GM12878 (cell line): Measurements from ENCODE around the gene GBGT1. TPM values are rescaled to one million over a fixed set of nuclear protein-coding genes. Genes with fewer than 3 reads are reported as not detected.

Source experiments
- ATAC-seq: fragments of 200-7000 bp; cut with Tn5 transposase; 3 replicates; pipeline ENCODE4 v1.9.1; 2020; ENCODE audit warnings: mild to moderate bottlenecking, moderate library complexity
- BruUV-seq: library from RNA; stranded (reverse); fragments of 400-500 nt; replicated peaks from 2 replicates; lab custom pipeline; 2021; lab: Mats Ljungman, UMichigan
- CTCF ChIA-PET: fragments of 300-600 bp; sonication (Branson Sonifier 250); formaldehyde crosslinking; extraction: SDS; loops from one replicate; lab custom pipeline; 2021; ENCODE audit warnings: inconsistent platforms; lab: Yijun Ruan, JAX
- POLR2A ChIA-PET: fragments of 350-600 bp; formaldehyde crosslinking; extraction: SDS; loops from one replicate; lab custom pipeline; 2021; ENCODE audit warnings: inconsistent platforms; lab: Charles Lee
- RAD21 ChIA-PET: fragments of 300-600 bp; sonication (Branson Sonifier 250); formaldehyde crosslinking; loops from one replicate; lab custom pipeline; 2023; ENCODE audit warnings: antibody characterized with exemption; ENCODE audit not compliant: unreplicated experiment; lab: Charles Lee
- SMC1A ChIA-PET: fragments of 300-600 bp; sonication (Branson Sonifier 250); formaldehyde crosslinking; loops from one replicate; lab custom pipeline; 2023; ENCODE audit not compliant: unreplicated experiment, uncharacterized antibody; lab: Charles Lee
- DNase-seq: peaks from one replicate; pipeline ENCODE4 v3.0.0-alpha.2; 2011; ENCODE audit warnings: low read depth, low spot score
- FAIRE-seq: peaks from 3 replicates; lab custom pipeline; 2011; peaks lifted over from hg19 to GRCh38; lab: Jason Lieb, UNC
- H2AFZ ChIP-seq: 2 replicates; pipeline ENCODE4 v1.6.0; 2011; ENCODE audit warnings: low read depth, low read length, control low read depth; ENCODE audit not compliant: control insufficient read depth
- H3K27ac ChIP-seq: 2 replicates; pipeline ENCODE4 v1.5.1; 2011; ENCODE audit warnings: control low read depth; ENCODE audit not compliant: control insufficient read depth, insufficient read depth
- H3K27me3 ChIP-seq, 2 experiments: replicated peaks in 1 of 2; 2 replicates each; pipeline versions ENCODE4 v1.6.0 to v1.6.1; 2011; ENCODE audit warnings: low read length in 1 of 2; ENCODE audit not compliant: control insufficient read depth in 2 of 2, insufficient read depth in 2 of 2
- H3K36me3 ChIP-seq, 2 experiments: 2 replicates each; pipeline ENCODE4 v1.5.1; 2011; ENCODE audit warnings: low read length in 1 of 2; ENCODE audit not compliant: control insufficient read depth in 2 of 2, insufficient read depth in 2 of 2
- H3K4me1 ChIP-seq: 2 replicates; pipeline ENCODE4 v1.6.1; 2011; ENCODE audit warnings: mild to moderate bottlenecking, low read length, moderate library complexity, mixed read lengths; ENCODE audit not compliant: control insufficient read depth, insufficient read depth
- H3K4me2 ChIP-seq: 2 replicates; pipeline ENCODE4 v1.6.0; 2011; ENCODE audit warnings: control low read depth; ENCODE audit not compliant: control insufficient read depth, insufficient read depth
- H3K4me3 ChIP-seq: fragments of 200-600 bp; sonication (generic); 2 replicates; pipeline ENCODE4 v1.5.1; 2016
- H3K79me2 ChIP-seq: 2 replicates; pipeline ENCODE4 v1.6.0; 2011; ENCODE audit warnings: low read length; ENCODE audit not compliant: control insufficient read depth, insufficient read depth
- H3K9ac ChIP-seq: 2 replicates; pipeline ENCODE4 v1.8.0; 2011; ENCODE audit warnings: low read length, control low read depth, mixed read lengths; ENCODE audit not compliant: control insufficient read depth, insufficient read depth
- H3K9me3 ChIP-seq: replicated peaks from 3 replicates; pipeline ENCODE4 v1.5.1; 2011; ENCODE audit warnings: mild to moderate bottlenecking, low read length; ENCODE audit not compliant: control insufficient read depth, insufficient read depth
- H4K20me1 ChIP-seq: 2 replicates; pipeline ENCODE4 v1.6.0; 2011; ENCODE audit not compliant: control insufficient read depth, insufficient read depth
- EGR1 ChIP-seq, 2 experiments: IDR thresholded peaks; 1 replicate in 1 of 2; 2 replicates in 1 of 2; pipeline ENCODE4 v1.6.1; 2011 to 2012; ENCODE audit warnings: low read depth in 2 of 2, low read length in 2 of 2, borderline replicate concordance in 1 of 2, mild to moderate bottlenecking in 1 of 2, moderate library complexity in 1 of 2
- WGBS: methylation state at CpG from one replicate; pipeline ENCODE4 v1.1.6; 2016; ENCODE audit warnings: low lambda C conversion rate; ENCODE audit not compliant: insufficient replicate concordance, insufficient coverage; ENCODE audit errors: missing lambda C conversion rate; 5-methylcytosine and 5-hydroxymethylcytosine counted together
- in situ Hi-C: fragments of 300-500 bp; cut with MboI; formaldehyde crosslinking; loops from 9 replicates; pipeline ENCODE4 v1.14.3; 2018; ENCODE audit warnings: mixed read lengths
- intact Hi-C: fragments of 100-400 bp; cut with micrococcal nuclease; formaldehyde crosslinking; loops from one replicate; pipeline ENCODE4 v1.14.2; 2022; ENCODE audit not compliant: unreplicated experiment
- polyA plus RNA-seq, 11 experiments: library from polyadenylated mRNA; depleted of rRNA in 4 of 11; unstranded in 6 of 11; stranded (reverse) in 5 of 11; fragments of >200 nt; fragmentation: Nextera tagmentation in 4 of 11; fragmentation: Illumina TruSeq in 1 of 11; extraction: Ambion mirVana in 4 of 11; extraction: Trizol in 1 of 11; gene quantifications; 1 replicate in 1 of 11; 2 replicates in 10 of 11; pipeline versions ENCODE4 v1.2.1 to v1.2.3, GENCODE V29; 2011 to 2016; ENCODE audit warnings: inconsistent platforms in 2 of 11, missing spikeins in 2 of 11, low read depth in 1 of 11
- total RNA-seq, 4 experiments: library from RNA; depleted of rRNA in 3 of 4; stranded (reverse); fragments of >200 nt in 3 of 4; fragmentation: Illumina TruSeq in 1 of 4; extraction: Trizol in 1 of 4; gene quantifications; 2 replicates each; pipeline versions ENCODE4 v1.2.1 to v1.2.3, GENCODE V29; 2013 to 2021
- TF ChIP-seq, protein P1 (sequence below): IDR thresholded peaks from 2 replicates; pipeline ENCODE4 v1.6.1; 2011; ENCODE audit warnings: borderline replicate concordance, low read depth, mild to moderate bottlenecking, moderate library complexity, mixed read lengths, low read length; ENCODE audit not compliant: insufficient read depth; ENCODE audit errors: extremely low read length

Gene GBGT1
- total and polyA plus RNA-seq, 10 of the 15 experiments (the other 5 are each of a cell fraction or from before 2014, with no cell fraction given) = 0.08 to 1.9 (median 0.49) TPM

DNA sequence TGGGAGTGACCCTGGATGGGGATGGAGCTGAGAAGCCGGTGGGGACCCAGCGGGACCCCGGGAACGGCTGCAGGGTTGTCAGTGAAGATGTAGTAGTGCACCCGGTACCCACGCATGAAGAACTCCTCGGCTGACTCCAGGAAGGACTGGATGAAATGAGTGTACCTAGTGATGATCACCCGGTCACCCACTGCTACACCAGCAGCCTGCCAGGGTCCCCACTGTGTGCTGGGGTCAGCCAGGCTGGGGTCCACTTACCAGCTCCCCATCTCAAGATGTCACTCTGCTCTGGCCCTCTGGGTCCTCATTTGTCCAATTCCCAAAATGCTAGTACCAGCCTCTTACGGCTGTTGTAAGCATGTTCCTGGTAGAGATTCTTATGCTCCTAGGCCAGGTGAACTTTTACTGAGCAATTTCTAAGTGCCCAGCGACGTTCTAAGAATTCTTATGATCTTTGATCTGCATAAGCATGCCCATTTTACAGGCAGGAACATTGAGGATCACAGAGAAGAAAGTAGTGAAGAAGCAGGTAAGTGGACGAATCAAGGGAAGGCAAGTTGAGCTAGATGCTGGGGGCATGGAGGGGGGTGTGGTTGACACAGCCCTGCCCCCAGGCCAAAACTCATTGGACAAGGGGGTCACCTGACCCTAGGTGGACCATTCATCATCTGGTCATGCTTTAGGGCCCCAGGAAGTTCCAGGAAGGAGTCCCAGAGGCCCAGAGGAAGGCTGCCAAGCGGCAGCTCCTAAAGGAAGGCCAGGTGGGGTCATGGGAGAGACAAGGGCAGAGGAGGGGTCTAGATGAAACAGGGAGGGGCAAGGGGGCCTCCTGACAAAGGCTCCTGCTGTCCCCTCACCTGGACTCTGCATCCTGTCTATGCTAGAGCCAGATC is 9.4 kb downstream of the GBGT1 start:
- no peak overlapping the region for H3K27ac ChIP-seq
- TF ChIP-seq, protein P1, sequence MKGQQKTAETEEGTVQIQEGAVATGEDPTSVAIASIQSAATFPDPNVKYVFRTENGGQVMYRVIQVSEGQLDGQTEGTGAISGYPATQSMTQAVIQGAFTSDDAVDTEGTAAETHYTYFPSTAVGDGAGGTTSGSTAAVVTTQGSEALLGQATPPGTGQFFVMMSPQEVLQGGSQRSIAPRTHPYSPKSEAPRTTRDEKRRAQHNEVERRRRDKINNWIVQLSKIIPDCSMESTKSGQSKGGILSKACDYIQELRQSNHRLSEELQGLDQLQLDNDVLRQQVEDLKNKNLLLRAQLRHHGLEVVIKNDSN = peak; percentile 11
- no peak for TF ChIP-seq EGR1 (IDR thresholded peaks at IDR 0.05; ENCODE audit: borderline replicate concordance in 1 of 2, low read depth in 2 of 2, low read length in 2 of 2)
- intact Hi-C loops = no loop called here

More for the DNA sequence above, 9.4 kb downstream of the GBGT1 start:
- ChIA-PET POLR2A (interaction anchor here (0.6 kb wide), 1 partner anchor 128 kb away, joined by 3 read pairs; no protein-coding TSS in a partner anchor), CTCF (interaction anchor here (1.1 to 1.5 kb wide), 2 partner anchors 7 to 10 kb away, joined by 3 to 7 read pairs; no protein-coding TSS in a partner anchor), RAD21 (interaction anchor here (1.5 kb wide), 1 partner anchor 10 kb away, joined by 4 read pairs; no protein-coding TSS in a partner anchor), SMC1A (no interaction called here)
- Histone ChIP-seq H3K4me1 (no peaks in the 10 kb centered on the region), H3K27me3 (no peaks in the 10 kb centered on the region), H3K9ac (no peak overlapping the region), H3K36me3 (no peaks in the 10 kb centered on the region), H3K79me2 (no peaks in the 10 kb centered on the region), H2AFZ (no peak overlapping the region), H4K20me1 (no peaks in the 10 kb centered on the region), H3K4me2 (no peak overlapping the region), H3K9me3 (no peaks in the 10 kb centered on the region), H3K4me3 (no peak overlapping the region)
- 44% methylated on average over 13 of the region's 13 CpGs for WGBS
- BruUV-seq = no TSS peak
- no peak for FAIRE-seq
- DNase-seq = no peak
- in situ Hi-C loops = loop anchor here (5.0 kb wide), 1 partner anchor 107 kb away; no protein-coding TSS in a partner anchor
- no peak for ATAC-seq
